Osteocyte (in vitro differentiated cells): ENCODE measurements around the gene TMEM63C. TPM values are rescaled to one million over a fixed set of nuclear protein-coding genes. Genes with fewer than 3 reads are reported as not detected.

Experiments
- DNase-seq: peaks from one replicate; pipeline ENCODE4 v3.0.0; 2021; ENCODE audit warnings: mixed read lengths; ENCODE audit not compliant: unreplicated experiment; ENCODE audit errors: extremely low spot score
- H3K27ac Mint-ChIP-seq: one replicate; pipeline ENCODE4 v1.8.0; 2021; ENCODE audit warnings: mild to moderate bottlenecking, mixed read lengths; ENCODE audit not compliant: unreplicated experiment
- H3K27me3 Mint-ChIP-seq: one replicate; pipeline ENCODE4 v1.8.0; 2021; ENCODE audit warnings: mixed read lengths; ENCODE audit not compliant: unreplicated experiment
- H3K36me3 Mint-ChIP-seq: one replicate; pipeline ENCODE4 v1.8.0; 2021; ENCODE audit warnings: mixed read lengths; ENCODE audit not compliant: unreplicated experiment
- H3K4me1 Mint-ChIP-seq: one replicate; pipeline ENCODE4 v1.8.0; 2021; ENCODE audit warnings: mixed read lengths; ENCODE audit not compliant: unreplicated experiment
- H3K4me3 Mint-ChIP-seq: one replicate; pipeline ENCODE4 v1.8.0; 2021; ENCODE audit warnings: mild to moderate bottlenecking, moderate library complexity, mixed read lengths; ENCODE audit not compliant: unreplicated experiment
- H3K9me3 Mint-ChIP-seq: one replicate; pipeline ENCODE4 v1.8.0; 2021; ENCODE audit warnings: mixed read lengths; ENCODE audit not compliant: unreplicated experiment
- total RNA-seq: library from RNA; stranded (reverse); gene quantifications from 2 replicates; pipeline ENCODE4 v1.2.1, GENCODE V29; 2021
- TF ChIP-seq, protein P1 (sequence below): fragments of 200-600 bp; sonication (generic); IDR thresholded peaks from 2 replicates; pipeline ENCODE4 v1.5.0; 2021; ENCODE audit warnings: antibody characterized with exemption, mild to moderate bottlenecking, moderate library complexity

Gene TMEM63C
- total RNA-seq, 1 donor from 2014 or later, result 0.11 TPM

DNA sequence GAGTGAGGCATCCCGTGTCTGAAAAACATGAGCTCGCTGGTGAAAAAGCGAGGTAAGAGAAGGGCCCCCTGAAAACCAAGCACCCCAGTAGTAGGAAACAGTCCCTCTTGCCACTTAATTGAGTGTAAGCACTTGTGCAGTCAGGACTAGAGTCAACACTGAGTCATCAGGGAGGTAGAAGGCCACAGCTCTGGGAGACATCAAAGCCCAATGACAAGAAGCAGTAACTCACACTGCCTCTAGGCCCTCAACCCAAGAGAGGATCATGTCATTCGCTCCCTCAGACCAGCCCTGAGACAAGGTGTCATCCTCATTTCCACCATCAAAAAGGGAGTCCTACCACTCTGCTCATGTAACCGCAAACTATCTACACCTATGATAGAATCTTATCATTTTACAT is 121.3 kb downstream of the TMEM63C start:
- TF ChIP-seq, protein P1, sequence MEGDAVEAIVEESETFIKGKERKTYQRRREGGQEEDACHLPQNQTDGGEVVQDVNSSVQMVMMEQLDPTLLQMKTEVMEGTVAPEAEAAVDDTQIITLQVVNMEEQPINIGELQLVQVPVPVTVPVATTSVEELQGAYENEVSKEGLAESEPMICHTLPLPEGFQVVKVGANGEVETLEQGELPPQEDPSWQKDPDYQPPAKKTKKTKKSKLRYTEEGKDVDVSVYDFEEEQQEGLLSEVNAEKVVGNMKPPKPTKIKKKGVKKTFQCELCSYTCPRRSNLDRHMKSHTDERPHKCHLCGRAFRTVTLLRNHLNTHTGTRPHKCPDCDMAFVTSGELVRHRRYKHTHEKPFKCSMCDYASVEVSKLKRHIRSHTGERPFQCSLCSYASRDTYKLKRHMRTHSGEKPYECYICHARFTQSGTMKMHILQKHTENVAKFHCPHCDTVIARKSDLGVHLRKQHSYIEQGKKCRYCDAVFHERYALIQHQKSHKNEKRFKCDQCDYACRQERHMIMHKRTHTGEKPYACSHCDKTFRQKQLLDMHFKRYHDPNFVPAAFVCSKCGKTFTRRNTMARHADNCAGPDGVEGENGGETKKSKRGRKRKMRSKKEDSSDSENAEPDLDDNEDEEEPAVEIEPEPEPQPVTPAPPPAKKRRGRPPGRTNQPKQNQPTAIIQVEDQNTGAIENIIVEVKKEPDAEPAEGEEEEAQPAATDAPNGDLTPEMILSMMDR, result no peak
- no peak for DNase-seq
- Mint-ChIP-seq H3K4me1 (peaks cover 47% of the 10 kb centered on the region), H3K36me3 (peaks cover 11% of the 10 kb centered on the region), H3K27ac (peak overlapping the region; percentile 79), H3K4me3 (no peak overlapping the region), H3K27me3 (no peaks in the 10 kb centered on the region), H3K9me3 (no peaks in the 10 kb centered on the region)

DNA sequence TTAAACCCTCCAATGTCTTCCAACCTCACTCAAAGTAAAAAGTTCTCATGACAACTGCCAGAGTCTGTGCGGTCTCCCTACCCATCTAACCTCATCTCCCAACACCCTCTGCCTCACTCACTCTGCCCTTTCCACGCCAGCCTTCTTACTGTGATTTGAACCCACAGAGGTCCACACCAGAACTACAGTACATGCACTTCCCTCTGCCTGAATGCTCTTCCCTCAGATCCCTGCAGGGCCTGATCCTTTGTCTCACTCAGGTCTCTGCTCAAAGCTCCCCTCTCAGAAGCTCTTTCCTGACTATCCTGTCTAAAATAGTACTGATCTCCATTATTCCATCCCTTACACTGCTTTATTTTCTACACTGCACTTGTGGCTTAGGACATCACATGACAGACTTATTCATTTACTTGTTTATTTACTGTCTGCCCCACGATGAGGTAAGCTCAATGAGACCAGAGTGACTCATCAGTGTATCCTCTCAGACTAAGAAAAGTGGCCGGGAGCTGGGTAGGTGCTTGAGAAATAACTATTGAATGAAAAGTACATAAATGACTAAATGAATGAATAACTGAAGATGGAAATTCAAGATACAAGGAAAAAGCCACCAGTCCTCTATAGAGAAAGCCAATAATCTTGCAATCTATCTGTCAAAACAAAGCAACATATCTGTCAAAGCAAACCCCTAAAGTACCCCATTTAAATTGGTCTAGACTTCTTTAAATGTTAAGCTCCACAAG is 122.0 kb downstream of the TMEM63C start:
- no peak overlapping the region for H3K4me3 Mint-ChIP-seq
- peak overlapping the region; percentile 79 for H3K27ac Mint-ChIP-seq
- H3K36me3 Mint-ChIP-seq, result peaks cover 5% of the 10 kb centered on the region
- DNase-seq, result no peak
- H3K9me3 Mint-ChIP-seq, result no peaks in the 10 kb centered on the region
- H3K4me1 Mint-ChIP-seq, result peaks cover 48% of the 10 kb centered on the region
- H3K27me3 Mint-ChIP-seq, result no peaks in the 10 kb centered on the region
- TF ChIP-seq, protein P1, result no peak

DNA sequence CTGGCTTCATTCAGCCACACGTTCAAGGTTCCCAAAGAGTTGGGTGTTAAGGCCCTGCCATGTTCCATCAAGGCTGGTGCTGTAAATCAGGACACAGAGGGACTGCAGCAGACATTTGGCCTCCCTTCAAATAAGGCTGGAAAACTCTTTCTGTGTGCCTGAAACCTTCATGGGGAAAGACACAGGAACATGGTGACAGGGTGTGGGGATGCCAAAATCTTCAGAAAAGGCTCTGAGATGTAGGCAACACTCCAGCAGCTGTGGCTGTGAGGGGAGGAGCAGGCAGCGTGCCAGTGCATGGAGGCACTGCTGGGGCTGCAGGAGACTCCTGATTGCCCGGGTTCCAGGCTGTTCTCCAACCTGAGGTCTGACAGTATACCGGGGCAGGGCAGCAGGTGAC is 124.1 kb downstream of the TMEM63C start:
- no peaks in the 10 kb centered on the region for H3K9me3 Mint-ChIP-seq
- no peak for DNase-seq
- H3K27me3 Mint-ChIP-seq, result no peaks in the 10 kb centered on the region
- H3K4me1 Mint-ChIP-seq, result peaks cover 48% of the 10 kb centered on the region
- peaks cover 3% of the 10 kb centered on the region for H3K36me3 Mint-ChIP-seq
- peak overlapping the region; percentile 92 for H3K27ac Mint-ChIP-seq
- TF ChIP-seq, protein P1, result no peak
- no peak overlapping the region for H3K4me3 Mint-ChIP-seq

DNA sequence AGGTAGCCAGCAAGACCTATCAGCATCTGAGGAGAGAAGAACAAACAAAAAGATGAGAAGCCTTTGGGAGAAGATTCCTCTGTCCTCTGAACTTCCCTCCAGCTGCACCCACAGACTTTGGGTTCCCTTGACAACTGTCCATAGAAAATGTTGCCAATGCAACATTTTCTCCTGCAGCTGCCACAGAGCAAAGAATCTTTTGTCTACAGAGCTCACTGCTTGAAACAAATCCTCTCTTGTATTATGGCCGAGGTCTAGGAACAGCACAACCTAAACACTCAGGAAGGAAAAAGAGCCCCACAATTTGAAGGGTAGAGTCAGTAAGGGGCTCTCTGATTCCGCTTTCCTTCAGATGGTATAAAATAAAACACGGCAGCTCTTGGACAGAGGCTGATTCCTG is 124.8 kb downstream of the TMEM63C start:
- Mint-ChIP-seq H3K4me3 (peak overlapping the region; percentile 61), H3K27me3 (no peaks in the 10 kb centered on the region), H3K36me3 (peaks cover 3% of the 10 kb centered on the region), H3K9me3 (no peaks in the 10 kb centered on the region), H3K27ac (peak overlapping the region; percentile 92), H3K4me1 (peaks cover 42% of the 10 kb centered on the region)
- TF ChIP-seq, protein P1, result no peak
- DNase-seq, result no peak

DNA sequence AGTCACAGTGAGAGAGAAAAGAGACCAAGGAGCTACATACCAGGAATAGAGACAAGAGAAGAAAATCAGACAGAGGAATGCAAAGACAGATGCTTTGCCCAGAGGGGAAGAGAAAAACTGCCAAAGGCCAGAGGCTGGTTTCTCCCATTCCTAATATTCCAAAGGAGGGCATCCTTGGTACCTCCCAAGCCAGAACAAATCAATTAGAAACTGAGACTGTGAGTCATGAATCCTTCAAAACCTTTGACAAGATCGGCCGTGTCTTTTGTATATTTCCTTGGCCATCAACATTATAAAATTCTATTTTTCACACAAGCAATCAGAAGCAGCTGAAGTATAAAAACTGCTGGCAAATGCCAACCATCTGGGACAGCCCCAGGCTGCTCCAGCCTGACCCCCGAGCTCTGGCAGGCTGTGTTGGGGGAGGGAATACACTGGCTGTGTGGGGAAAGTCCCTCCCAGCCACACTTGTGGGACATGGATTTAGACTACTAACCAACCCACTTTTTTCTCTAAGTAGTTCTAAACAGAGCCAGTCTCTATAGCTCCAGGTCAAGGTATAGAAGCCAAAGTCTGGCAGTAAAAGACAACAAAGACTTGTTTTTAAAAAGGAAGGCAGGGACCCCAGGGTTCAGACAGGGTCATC is 125.4 kb downstream of the TMEM63C start:
- H3K27me3 Mint-ChIP-seq, result no peaks in the 10 kb centered on the region
- DNase-seq, result no peak
- no peaks in the 10 kb centered on the region for H3K9me3 Mint-ChIP-seq
- peak overlapping the region; percentile 92 for H3K27ac Mint-ChIP-seq
- TF ChIP-seq, protein P1, result no peak
- H3K36me3 Mint-ChIP-seq, result peaks cover 3% of the 10 kb centered on the region
- peak overlapping the region; percentile 61 for H3K4me3 Mint-ChIP-seq
- peaks cover 41% of the 10 kb centered on the region for H3K4me1 Mint-ChIP-seq
